Suppressor macrophage treated with lipopolysaccharide for 4 hours (primary cell): ENCODE results near the gene DHX15.

Source experiments
- DNase-seq: peaks from one replicate; pipeline ENCODE4 v3.0.0-alpha.2; 2020

DHX15 gene

DNA sequence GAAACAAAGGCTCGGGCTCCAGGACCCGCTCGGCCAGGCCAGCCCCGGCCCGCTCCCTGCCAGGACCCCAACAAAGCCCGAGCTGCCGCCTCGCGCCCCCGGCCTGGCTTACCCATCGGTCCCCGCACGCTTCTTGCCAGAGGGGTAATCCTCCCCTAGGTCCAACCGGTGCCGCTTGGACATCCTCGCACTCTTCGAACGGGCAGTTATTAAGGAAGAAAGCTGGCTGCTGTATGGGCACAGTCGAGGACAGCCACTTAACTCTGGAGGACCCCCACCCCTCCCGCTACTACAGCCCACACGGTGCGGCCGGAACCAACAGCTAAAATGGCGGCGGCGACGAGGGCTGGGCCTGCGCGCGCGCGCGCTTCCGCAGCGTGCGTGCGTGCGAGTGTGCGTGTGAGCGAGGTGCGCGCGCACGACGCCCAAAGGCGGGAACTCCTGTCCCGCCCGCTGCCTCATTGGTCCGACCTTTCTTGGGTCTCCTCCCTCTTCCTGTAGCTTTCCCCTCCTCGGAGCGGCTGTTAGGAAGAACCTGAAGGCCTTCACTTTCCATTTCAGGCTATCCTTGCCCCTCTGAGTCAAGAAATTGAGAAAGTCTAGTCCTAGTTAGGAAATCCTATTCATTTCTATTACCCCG lies at the start of gene DHX15:
Gene DHX15 (minus strand): TSS at position 344 of the 640 bp plus-strand sequence. CDS start 161 bp downstream, at position 183.
- DNase-seq: peak; percentile 99

DNA sequence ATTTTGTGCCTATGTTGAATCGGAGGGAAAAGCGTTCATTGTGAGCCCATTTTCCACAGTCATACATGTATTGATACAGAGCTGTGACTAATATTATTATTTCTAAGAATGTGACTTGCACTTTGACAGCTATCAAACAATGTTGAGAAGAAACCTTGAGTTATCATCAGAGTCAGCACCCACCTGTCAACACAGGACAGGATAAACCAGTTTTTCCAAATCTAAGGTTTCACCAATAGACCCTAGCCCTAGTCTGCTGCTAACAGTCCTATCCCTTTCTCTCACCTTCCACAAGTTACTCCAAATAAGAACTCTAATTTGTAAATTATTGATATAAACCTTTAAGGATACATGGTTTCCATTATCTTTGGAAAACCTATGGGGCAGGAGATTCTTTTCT lies 47.7 kb upstream of the DHX15 start:
- DNase-seq: no peak

- DNase-seq: no peak
These were observed 46.6 kb upstream of the DHX15 start for GRCh38 chr4:24630937-24631336.

DNA sequence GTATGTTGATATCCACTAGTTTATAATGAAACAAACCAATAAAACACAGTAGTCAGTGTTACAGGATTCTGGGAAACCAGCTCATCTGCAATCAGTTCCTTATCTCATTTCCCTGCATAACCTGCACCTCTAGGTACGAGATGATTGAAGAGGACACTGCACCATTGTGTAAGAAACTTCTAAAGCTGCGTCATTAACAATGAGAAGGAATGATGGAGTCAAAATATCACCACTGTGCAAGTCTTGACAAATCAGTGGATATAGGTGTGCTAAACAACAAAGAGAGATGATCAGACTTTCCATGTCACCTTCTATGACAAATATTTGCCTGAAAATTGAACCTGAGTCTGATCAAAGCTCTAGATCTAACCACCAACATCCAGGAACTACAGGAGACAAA lies 40.7 kb upstream of the DHX15 start:
- no peak for DNase-seq

DNA sequence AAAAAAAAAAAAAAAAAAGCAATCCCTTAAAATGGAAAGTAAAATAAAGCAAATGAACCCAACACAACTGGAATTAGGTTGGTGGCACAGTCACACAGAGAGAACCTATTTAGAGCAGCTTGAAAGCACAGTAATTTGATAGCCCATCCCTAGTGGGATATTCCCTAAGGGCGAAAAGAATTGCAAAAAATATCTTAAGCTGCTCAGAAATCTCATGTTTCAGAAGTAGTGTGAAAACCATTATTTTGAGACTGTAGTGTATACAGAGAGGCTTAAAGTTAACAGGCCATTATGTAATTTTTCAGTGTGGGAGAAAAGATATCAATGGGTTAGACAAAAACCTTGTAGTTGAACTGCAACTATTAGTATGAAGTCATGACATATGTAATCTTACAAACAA lies 40.0 kb upstream of the DHX15 start:
- no peak for DNase-seq

GRCh38 chr4:24622146-24622834 lies 37.9 kb upstream of the DHX15 start:
- no peak for DNase-seq

DNA sequence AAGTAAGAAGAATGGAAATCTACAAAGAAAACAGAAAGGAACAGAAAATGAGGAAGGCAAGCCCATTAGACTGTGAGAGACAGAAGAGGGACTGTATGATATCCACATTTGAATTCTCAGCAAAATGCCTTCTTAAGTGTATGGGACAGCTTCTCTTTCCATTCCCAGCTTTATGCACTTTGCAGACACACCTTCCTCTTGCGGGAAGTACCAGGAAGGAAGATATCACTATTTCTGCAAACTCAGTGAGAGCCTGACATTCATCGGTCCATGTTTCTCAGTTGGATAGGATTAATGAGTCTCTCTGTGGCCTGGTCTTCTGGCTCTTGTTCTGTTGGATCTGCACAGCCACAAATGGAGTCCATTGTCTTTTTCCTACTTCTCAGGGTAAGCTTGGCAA lies 31.6 kb upstream of the DHX15 start:
- no peak for DNase-seq

DNA sequence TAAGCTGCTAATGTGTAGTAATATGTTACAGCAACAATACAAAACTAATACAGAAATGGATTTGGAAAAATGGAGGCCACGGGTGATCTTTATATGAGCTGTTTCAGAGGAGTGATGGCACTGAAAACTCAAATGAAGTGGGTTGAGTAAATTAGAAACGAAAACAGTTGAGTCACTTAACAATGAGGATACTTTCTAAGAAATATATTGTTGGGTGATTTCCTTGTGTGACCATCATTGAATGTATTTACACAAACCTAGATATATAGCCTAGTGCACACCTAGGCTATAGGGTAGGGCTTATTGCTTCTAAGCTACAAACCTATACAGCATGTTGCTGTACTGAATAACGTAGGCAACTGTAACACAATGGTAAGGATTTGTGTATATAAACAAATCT lies 30.5 kb upstream of the DHX15 start:
- DNase-seq: no peak

DNA sequence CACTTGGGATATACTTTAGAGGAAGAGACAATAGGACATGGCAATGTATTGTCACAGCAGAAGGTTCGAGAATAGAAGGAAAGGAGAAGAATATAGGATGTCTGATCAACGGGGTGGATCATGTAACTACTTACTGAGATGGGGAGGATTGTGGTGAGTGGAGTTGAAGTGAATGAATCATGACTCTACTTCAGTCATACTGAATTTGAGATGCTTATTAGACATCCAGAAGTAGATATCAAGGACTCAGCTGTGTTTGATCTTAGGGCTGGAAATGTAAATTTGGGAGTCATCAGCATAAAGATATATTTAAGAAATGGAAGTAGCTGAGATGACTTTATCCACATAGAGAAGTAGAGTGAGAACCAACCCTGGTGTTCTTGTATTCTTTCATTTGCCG lies 29.1 kb upstream of the DHX15 start:
- DNase-seq: no peak

- DNase-seq: no peak
These were observed 27.2 kb upstream of the DHX15 start for GRCh38 chr4:24611575-24611974.

DNA sequence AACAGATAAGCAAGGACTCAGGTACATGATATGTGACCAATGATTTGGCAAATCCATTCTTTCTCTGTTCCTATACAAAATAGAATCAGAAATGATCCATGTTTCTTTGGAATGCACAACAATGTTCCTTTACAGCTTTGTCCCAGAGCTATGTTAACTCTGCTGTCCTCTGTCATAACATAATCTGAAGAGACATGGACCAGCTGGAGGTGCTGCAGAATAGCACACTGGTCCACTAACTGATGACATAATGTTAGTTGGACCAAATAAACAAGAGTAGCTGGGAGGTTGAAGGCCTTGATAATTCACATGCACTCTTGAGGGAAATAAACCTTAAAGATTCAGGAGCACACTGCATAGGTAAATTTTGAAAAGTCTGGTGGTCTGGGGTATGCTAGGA lies 23.0 kb upstream of the DHX15 start:
- no peak for DNase-seq

- DNase-seq: peak; percentile 58
These were observed 20.9 kb upstream of the DHX15 start for GRCh38 chr4:24605216-24605615.

DNA sequence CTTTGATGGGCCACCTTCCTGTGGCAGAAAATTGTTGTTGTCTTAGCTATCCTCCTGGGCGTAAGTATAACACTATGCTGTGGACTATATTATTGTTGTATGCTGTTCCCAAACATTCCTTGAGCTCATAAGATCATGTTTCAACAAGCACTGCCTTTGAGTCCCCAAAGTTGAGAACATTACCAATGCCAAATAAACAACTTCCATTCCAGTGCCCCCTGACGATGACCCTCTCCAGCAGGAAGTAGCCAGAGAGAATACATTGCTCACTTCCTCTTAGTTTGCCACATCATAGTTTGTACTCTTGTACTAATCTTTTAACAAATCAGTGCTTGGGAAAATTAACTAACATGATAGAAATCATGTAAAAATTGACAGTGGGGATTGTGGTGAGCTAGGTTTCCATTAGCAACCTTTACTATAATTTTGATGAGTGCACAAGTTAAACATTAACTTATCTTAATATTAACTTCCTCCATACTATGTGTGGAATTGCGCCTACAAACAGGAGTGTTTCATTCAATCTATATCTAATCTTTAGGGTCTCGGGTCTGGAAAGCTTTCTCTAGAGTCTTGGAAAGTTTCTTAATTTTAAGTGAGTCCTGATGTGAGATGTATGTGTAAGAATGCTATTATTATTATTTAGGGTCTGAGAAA lies 20.3 kb upstream of the DHX15 start:
- DNase-seq: peak; percentile 22

DNA sequence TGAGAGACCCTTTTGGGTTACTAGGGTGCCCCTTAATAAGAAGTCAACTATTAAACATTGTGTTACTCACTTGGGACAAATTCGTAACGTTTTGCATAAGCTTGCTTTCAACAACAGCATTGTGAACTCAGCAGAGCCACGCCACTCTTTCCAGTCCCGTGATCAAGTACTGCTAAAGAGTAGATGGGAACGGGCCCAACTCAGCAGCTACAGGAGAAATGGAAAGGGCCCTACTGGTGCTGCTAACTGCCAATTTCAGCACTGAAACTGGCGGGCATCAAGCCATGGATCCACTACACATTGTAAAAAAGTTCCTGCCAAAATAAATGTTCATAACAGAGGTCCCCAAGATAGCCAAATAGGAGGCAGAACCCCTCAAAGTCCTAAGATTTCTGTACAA lies 19.0 kb upstream of the DHX15 start:
- DNase-seq: no peak

GRCh38 chr4:24601121-24601520 lies 16.8 kb upstream of the DHX15 start:
- no peak for DNase-seq

DNA sequence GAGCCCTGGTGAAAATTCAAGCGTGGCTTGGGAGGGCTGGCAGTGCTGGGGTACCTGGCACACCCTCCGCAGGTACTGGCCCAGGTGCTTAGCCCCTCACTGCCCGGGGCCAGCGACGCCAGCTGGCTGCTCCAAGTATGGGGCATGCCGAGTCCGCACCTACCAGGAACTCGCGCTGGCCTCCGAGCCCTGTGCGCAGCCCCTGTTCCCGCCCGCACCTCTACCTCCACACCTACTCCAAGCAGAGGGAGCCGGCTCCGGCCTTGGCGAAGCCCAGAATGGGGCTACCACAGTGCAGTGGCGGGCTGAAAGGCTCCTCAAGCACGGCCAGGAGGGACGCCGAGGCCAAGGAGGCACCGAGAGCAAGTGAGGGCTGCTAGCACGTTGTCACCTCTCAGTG lies 14.9 kb upstream of the DHX15 start:
- no peak for DNase-seq

- DNase-seq: no peak
These were observed 13.7 kb upstream of the DHX15 start for GRCh38 chr4:24598025-24598424.

DNA sequence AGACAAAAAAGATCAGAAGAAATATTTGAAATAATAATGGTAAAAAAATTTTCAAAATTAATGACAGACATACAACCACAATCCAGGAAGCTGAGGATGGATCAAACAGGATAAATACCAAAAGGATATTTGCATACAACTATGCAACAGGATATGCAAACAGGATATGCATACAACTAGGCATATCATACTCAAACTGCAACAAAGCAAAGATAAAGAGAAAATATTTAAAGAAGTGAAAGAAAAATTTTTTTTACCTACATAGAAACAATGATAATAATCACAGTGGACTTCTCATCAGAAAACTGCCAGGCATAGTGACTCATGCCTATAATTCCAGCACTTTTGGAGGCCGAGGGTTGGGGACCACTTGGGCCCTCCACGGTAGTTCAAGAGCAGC lies 11.3 kb upstream of the DHX15 start:
- no peak for DNase-seq

DNA sequence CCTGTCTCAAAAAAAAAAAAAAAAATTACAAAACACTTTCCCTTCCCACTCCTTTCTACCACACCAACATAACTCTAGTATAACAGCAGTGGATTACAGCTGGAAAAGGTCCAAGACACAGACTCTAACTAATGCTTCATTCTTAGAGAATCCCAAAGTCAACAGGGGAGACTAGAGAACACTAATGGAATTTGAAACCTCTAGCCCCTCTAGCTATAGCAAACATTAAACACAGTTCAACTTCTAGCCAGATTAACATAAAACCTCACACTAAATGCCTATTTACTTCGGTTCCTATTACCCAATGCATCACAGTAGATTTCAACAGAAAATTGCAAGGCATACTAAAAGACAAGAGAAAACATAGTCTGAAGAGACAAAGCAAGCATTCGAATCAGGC lies 10.5 kb upstream of the DHX15 start:
- no peak for DNase-seq

- DNase-seq: no peak
These were observed 5.1 kb upstream of the DHX15 start for GRCh38 chr4:24589448-24589847.

DNA sequence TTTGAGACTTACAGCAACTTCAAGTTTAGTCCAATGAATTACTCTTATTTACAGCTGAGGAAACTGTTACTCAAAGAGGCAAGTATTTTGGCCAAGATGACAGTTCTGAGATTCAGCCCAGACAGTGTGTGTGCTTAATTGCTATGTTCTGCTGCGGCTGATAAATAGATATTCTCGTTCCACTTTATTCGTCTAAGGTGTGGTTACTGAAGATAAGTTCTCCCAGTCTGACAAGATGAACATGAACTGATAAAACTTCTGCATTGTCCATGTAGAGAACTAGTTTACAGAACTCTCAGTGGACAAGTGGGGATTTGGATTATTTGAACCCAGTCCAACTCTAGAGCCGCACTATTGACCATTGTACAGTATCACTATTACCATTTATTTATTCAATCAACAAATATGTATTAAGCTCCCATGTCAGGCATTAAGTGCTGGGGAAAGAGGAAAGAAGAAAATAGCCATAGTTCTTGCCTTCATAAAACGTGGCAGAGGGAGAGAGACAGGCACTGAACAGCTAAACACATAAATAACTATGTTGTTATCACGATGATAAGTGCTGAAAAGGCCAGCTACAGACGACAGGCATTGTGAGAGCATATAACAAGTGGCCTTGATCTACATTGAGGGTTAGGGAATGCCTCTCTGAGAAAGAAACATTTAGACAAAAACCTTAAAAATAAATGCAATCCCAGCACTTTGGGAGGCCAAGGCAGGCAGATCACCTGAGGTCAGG lies 4.0 kb upstream of the DHX15 start:
- no peak for DNase-seq

DNA sequence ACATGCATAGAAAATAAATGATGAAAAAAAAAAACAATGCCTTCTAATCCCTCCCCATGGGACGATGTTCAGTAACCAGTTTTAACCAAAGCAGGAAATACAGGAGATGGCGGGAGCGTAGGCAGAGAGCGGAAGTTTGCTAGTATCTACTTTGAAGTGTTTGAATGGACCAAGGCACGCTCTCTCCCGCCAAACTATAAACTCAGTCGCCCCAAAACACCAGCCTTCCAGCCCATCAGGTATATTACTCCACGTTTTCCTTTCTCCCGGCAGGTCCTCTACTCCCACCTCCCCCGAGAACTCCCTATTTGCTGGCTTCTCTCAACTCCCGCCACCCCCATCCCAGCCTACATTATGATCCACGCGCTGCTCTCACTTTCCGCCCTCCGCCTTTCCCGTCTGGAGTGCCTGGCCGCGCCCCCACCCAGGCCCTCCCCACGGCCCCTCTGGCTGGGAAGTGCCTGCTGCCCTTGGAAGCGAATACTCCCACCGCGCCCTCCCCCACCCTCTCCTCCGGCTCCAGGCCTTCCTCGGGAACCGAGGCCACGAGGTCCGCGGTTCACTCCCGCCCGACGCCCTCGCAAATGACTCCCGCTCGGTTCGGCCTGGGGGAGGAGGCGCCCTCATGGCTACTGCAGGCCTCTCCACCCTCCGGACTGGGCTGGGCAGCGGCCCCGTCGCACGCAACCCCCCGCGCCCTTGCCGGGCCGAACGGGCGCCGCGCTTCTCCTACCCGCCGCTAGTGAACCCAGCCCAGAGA lies 723 bp downstream of the DHX15 start:
- DNase-seq: peak; percentile 67
